HEK293 (cell line): ENCODE results near the gene PRSS12.

Source experiments
- CTCF ChIA-PET: fragments of 350-600 bp; formaldehyde crosslinking; extraction: SDS; loops from one replicate; lab custom pipeline; 2021; ENCODE audit warnings: antibody characterized with exemption; lab: Yijun Ruan, JAX
- POLR2A ChIA-PET: fragments of 300-600 bp; formaldehyde crosslinking; extraction: SDS; loops from one replicate; lab custom pipeline; 2020; ENCODE audit warnings: antibody characterized with exemption, inconsistent platforms; lab: Yijun Ruan, JAX
- H3K27ac ChIP-seq: fragments of 200-500 bp; sonication (Bioruptor generic); 2 replicates; pipeline ENCODE4 v1.5.1; 2014; ENCODE audit warnings: low read depth, low read length, control low read depth, inconsistent platforms; ENCODE audit errors: extremely low read depth
- H3K36me3 ChIP-seq, 2 experiments: fragments of 200-500 bp in 1 of 2; sonication (Bioruptor generic) in 1 of 2; 1 replicate in 1 of 2; 2 replicates in 1 of 2; pipeline ENCODE4 v1.5.1; 2014 to 2017; ENCODE audit warnings: inconsistent platforms in 2 of 2, low read length in 2 of 2; ENCODE audit not compliant: control insufficient read depth in 2 of 2, insufficient read depth in 1 of 2
- H3K4me1 ChIP-seq: fragments of 200-500 bp; sonication (Bioruptor generic); 2 replicates; pipeline ENCODE4 v1.5.1; 2014; ENCODE audit warnings: mild to moderate bottlenecking, low read length, inconsistent platforms; ENCODE audit not compliant: control insufficient read depth, insufficient read depth
- H3K4me3 ChIP-seq: 2 replicates; pipeline ENCODE4 v1.5.1; 2011; ENCODE audit warnings: low read depth, mild to moderate bottlenecking, control low read depth, low read length, moderate library complexity
- H3K9me3 ChIP-seq: fragments of 200-500 bp; sonication (Bioruptor generic); 2 replicates; pipeline ENCODE4 v1.5.1; 2014; ENCODE audit warnings: low read depth, low read length, inconsistent platforms; ENCODE audit not compliant: control insufficient read depth, insufficient read depth
- PRDM1 ChIP-seq: fragments of 450-650 bp; formaldehyde crosslinking; IDR thresholded peaks from 2 replicates; pipeline ENCODE4; 2016; ENCODE audit warnings: missing biosample characterization, missing genetic modification characterization
- PRDM6 ChIP-seq: fragments of 450-650 bp; formaldehyde crosslinking; IDR thresholded peaks from 2 replicates; pipeline ENCODE4 v1.5.1; 2017; ENCODE audit warnings: missing biosample characterization, missing genetic modification characterization
- SALL2 ChIP-seq: fragments of 450-650 bp; formaldehyde crosslinking; IDR thresholded peaks from 2 replicates; pipeline ENCODE4 v1.5.0; 2017; ENCODE audit warnings: missing biosample characterization, mild to moderate bottlenecking, missing genetic modification characterization, borderline replicate concordance
- YY1 ChIP-seq: fragments of 450-650 bp; formaldehyde crosslinking; IDR thresholded peaks from 2 replicates; pipeline ENCODE4 v1.5.1; 2018; ENCODE audit warnings: missing biosample characterization, missing genetic modification characterization
- ZBTB49 ChIP-seq: fragments of 450-650 bp; formaldehyde crosslinking; IDR thresholded peaks from 2 replicates; pipeline ENCODE4 v1.5.1; 2016; ENCODE audit warnings: missing biosample characterization, missing genetic modification characterization, low read depth
- ZNF280C ChIP-seq: fragments of 450-650 bp; formaldehyde crosslinking; IDR thresholded peaks from 2 replicates; pipeline ENCODE4 v1.5.1; 2016; ENCODE audit warnings: missing biosample characterization, missing genetic modification characterization
- ZNF37A ChIP-seq: fragments of 450-650 bp; IDR thresholded peaks from 2 replicates; pipeline ENCODE4 v1.5.1; 2018; ENCODE audit warnings: missing biosample characterization, missing genetic modification characterization
- ZNF529 ChIP-seq: fragments of 450-650 bp; formaldehyde crosslinking; IDR thresholded peaks from 2 replicates; pipeline ENCODE4 v1.5.1; 2017; ENCODE audit warnings: missing genetic modification characterization, missing biosample characterization; ENCODE audit not compliant: insufficient replicate concordance
- ZNF561 ChIP-seq: fragments of 450-650 bp; IDR thresholded peaks from 2 replicates; pipeline ENCODE4 v1.5.1; 2018; ENCODE audit warnings: missing biosample characterization, missing genetic modification characterization, borderline replicate concordance
- ZNF626 ChIP-seq: fragments of 450-650 bp; sonication (Bioruptor Pico); formaldehyde crosslinking; IDR thresholded peaks from 2 replicates; pipeline ENCODE4 v1.5.1; 2018; ENCODE audit warnings: missing biosample characterization, missing genetic modification characterization, inconsistent platforms
- ZNF677 ChIP-seq: fragments of 450-650 bp; IDR thresholded peaks from 2 replicates; pipeline ENCODE4 v1.5.0; 2018; ENCODE audit warnings: missing biosample characterization, mild to moderate bottlenecking, missing genetic modification characterization, moderate library complexity
- TF ChIP-seq, protein P1 (sequence below): fragments of 450-650 bp; formaldehyde crosslinking; IDR thresholded peaks from 2 replicates; pipeline ENCODE4 v1.5.1; 2016; ENCODE audit warnings: missing biosample characterization, missing genetic modification characterization
- TF ChIP-seq, protein P2 (sequence below): fragments of 450-650 bp; formaldehyde crosslinking; IDR thresholded peaks from 2 replicates; pipeline ENCODE4 v1.5.1; 2017; ENCODE audit warnings: missing biosample characterization, missing genetic modification characterization

PRSS12 gene

DNA sequence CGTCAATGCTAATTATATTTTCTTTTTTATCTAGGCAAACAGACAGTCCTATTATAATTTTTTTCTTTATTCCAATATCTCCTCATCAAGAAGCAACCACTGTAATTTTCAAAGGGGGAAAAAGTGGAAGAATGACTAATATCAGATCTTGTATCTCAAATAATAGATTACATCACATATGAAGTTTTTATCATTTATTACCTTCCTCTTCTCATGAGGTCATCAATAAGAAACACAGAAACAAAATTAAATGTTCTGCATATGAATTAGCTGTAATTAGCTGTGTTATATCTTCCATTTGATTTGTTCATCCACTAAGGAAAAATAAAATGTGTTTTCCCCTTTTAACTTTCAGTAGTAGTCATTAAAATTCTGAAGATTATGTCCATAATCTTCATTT lies 14.3 kb downstream of the PRSS12 start (continued):
- TF ChIP-seq ZBTB49 (tag by site-specific recombination) (no peak), YY1 (tag by site-specific recombination) (no peak), ZNF677 (tag by site-specific recombination) (no peak), ZNF626 (tag by site-specific recombination) (no peak), PRDM6 (tag by site-specific recombination) (0 out of 2 replicates have a peak, but pooled peaks have one; percentile 38), ZNF561 (tag by site-specific recombination) (no peak), SALL2 (tag by site-specific recombination) (no peak)
- TF ChIP-seq, protein P1, sequence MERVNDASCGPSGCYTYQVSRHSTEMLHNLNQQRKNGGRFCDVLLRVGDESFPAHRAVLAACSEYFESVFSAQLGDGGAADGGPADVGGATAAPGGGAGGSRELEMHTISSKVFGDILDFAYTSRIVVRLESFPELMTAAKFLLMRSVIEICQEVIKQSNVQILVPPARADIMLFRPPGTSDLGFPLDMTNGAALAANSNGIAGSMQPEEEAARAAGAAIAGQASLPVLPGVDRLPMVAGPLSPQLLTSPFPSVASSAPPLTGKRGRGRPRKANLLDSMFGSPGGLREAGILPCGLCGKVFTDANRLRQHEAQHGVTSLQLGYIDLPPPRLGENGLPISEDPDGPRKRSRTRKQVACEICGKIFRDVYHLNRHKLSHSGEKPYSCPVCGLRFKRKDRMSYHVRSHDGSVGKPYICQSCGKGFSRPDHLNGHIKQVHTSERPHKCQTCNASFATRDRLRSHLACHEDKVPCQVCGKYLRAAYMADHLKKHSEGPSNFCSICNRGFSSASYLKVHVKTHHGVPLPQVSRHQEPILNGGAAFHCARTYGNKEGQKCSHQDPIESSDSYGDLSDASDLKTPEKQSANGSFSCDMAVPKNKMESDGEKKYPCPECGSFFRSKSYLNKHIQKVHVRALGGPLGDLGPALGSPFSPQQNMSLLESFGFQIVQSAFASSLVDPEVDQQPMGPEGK (tag by site-specific recombination), result no peak

DNA sequence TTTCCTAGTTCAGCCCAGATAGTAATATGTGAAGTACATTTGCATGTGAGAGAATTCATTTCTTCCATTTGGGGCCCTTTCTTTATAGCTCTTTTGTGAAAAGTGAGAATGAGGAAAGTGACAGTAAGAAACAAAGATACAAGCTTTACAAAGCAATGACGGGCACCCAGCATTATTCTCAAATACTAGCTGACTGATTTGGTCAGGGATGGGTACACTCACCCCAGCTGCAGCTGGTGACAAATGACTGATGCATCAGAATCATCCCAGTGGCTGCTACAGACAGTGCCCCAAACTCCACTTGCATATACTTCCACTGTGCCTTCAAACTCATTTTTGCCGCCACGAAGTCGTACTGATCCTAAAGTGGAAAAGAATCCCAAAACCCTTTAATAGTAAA lies 14.8 kb downstream of the PRSS12 start:
- POLR2A ChIA-PET, result no interaction called here
- no peaks in the 10 kb centered on the region for H3K36me3 ChIP-seq
- H3K9me3 ChIP-seq, result no peaks in the 10 kb centered on the region
- no peak overlapping the region for H3K4me3 ChIP-seq
- H3K27ac ChIP-seq, result no peak overlapping the region
- TF ChIP-seq PRDM1 (tag by site-specific recombination) (0 out of 2 replicates have a peak, but pooled peaks have one; percentile 19), ZNF280C (no peak)
- TF ChIP-seq, protein P2, sequence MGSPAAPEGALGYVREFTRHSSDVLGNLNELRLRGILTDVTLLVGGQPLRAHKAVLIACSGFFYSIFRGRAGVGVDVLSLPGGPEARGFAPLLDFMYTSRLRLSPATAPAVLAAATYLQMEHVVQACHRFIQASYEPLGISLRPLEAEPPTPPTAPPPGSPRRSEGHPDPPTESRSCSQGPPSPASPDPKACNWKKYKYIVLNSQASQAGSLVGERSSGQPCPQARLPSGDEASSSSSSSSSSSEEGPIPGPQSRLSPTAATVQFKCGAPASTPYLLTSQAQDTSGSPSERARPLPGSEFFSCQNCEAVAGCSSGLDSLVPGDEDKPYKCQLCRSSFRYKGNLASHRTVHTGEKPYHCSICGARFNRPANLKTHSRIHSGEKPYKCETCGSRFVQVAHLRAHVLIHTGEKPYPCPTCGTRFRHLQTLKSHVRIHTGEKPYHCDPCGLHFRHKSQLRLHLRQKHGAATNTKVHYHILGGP (tag by site-specific recombination), result no peak
- peaks cover 11% of the 10 kb centered on the region for H3K4me1 ChIP-seq
- CTCF ChIA-PET, result no interaction called here

DNA sequence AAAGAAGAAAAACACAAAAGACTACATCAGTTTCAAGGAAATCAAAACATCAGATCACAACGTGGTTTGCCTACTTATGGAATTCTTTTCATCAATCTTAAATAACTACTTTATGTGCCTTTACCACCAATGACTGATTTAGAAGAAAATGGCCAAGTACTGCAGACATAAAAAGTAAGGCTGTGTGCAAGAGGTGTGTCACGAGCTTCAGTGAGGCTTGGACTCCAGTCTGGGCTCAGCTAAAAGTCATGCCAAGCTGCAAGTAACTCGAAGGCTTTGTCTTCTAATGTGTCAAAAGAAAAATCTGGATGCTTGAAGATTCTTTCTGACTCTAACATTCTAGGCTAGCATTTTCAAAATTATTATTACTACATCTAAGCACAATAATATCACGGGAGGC lies 17.0 kb downstream of the PRSS12 start:
- Histone ChIP-seq H3K36me3 (no peaks in the 10 kb centered on the region), H3K4me3 (no peak overlapping the region), H3K4me1 (peaks cover 9% of the 10 kb centered on the region), H3K27ac (no peak overlapping the region), H3K9me3 (no peaks in the 10 kb centered on the region)
- TF ChIP-seq ZNF529 (tag by site-specific recombination), result no peak
- no peak for TF ChIP-seq ZNF37A
- no peak for TF ChIP-seq PRDM1 (tag by site-specific recombination)
- CTCF ChIA-PET, result interaction anchor here (0.8 to 1.0 kb wide), 2 partner anchors 16 to 28 kb away, joined by 3 read pairs; no protein-coding TSS in a partner anchor
- POLR2A ChIA-PET, result no interaction called here
